ENCODE measurements around the gene NDUFV2.
"Not testable (repeated sequence)": the region's sequence is repeated elsewhere in the genome, so short reads cannot be mapped to it uniquely, and the experiment has no call there.

Gene NDUFV2

DNA sequence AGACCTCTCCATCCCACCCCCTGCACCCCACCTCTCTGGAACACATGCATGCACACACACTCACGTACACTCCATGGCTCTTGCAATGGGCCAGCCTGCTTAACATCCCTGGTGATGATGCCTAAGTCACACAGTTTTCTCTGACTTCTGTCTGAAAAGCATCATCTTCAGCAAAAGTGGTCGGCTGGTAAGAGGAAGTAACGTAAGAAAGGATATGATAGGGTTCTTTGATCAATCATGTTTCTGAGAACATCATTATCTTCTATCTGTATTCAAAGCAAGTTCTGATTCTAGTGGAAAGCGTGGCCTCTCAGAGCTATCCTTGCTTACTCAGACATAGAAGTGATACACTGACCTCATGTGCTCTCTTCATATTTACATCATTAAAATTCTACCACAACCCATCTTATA is 11.4 kb upstream of the NDUFV2 start:
- peak; percentile 84 for DNase-seq (ENCODE audit: low spot score)

DNA sequence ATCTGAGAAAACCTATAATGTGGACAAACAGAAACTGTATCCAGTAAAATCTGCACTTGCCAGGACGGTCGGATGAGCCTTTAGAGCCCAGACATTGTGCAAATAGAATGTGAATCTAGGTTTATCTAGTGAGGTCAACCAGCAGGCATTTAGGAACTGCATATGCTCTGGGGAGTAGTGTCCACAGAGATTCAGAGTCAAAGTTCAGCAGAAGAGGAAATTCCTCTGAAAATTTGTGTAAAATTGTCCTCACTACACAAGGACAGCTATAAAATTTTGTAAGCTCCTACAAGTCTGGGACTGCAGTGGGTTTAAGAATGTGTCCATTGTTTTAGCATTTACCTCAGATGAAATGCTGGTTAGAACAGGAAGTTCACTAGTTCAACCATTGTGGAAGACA is 9.8 kb upstream of the NDUFV2 start:
- DNase-seq (ENCODE audit: low spot score) = no peak

GRCh38 chr18:9093109-9093508 is 9.4 kb upstream of the NDUFV2 start:
- DNase-seq (ENCODE audit: low spot score) = not testable (repeated sequence)

- peak; percentile 68 for DNase-seq (ENCODE audit: low spot score)
Measured at GRCh38 chr18:9094307-9095226, 7.9 kb upstream of the NDUFV2 start.

GRCh38 chr18:9095297-9096006 is 7.0 kb upstream of the NDUFV2 start:
- peak; percentile 66 for DNase-seq (ENCODE audit: low spot score)

GRCh38 chr18:9096007-9096371 is 6.5 kb upstream of the NDUFV2 start:
- DNase-seq (ENCODE audit: low spot score) = no peak

- no peak for DNase-seq (ENCODE audit: low spot score)
Measured at GRCh38 chr18:9096685-9097084, 5.8 kb upstream of the NDUFV2 start.

- DNase-seq (ENCODE audit: low spot score) = no peak
Measured at GRCh38 chr18:9097349-9097748, 5.2 kb upstream of the NDUFV2 start.

DNA sequence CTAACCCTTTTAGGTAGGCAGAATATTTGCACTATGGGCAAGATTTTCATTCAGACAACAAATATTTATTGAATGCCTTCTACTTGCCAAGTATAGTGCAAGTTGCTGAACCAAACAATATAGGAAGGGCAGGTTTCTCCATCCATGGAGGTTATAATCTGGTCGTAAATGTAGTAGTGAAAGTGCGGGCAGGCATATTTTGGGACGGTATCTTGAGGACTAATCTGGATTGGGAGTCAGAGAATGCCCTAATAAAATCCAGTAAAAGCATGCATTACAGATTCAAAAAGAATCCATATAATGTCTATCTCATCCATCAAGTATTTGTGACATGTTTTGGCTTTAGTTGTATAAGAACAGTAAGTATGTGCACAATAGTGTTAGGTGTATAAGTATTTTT is 1.7 kb upstream of the NDUFV2 start:
- no peak for DNase-seq (ENCODE audit: low spot score)

DNA sequence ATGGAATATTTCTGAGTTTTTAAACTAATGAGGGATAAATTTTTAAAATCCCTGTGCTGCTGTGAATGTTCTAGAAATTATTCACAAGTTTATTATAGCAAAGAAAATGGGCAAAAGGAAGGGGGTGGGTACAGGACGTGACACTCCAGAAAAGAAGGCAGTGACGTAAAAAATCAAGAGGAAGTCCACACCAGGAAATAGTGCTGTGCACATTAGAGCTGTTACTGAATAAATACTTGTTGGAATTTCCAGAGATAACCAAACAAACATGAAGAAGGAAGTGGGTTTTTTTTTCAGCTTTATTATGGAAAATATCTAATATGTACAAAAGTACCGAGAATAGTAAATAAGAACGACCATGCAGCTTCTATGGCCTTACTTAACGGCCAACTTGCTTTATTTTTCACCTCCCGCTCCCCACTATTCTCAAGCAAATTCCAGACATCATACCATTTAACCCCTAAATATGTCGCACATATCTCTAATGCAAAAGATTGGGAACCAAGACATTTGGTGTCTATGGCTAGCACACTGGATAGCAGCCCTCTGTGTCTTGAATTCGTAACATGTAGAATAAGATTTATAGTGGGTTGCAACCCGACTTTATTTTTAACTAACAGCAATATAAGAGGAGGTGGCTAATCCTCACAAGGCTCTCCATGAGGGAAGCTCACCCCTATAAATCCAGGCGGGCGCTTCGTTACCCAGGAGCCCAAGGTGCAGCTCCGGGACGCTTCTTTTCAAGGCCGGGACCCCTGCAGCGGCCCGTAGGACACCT is 580 bp upstream of the NDUFV2 start:
- peak; percentile 60 for DNase-seq (ENCODE audit: low spot score)

- peak; percentile 50 for DNase-seq (ENCODE audit: low spot score)
Measured at GRCh38 chr18:9103376-9103873, 926 bp downstream of the NDUFV2 start.

DNA sequence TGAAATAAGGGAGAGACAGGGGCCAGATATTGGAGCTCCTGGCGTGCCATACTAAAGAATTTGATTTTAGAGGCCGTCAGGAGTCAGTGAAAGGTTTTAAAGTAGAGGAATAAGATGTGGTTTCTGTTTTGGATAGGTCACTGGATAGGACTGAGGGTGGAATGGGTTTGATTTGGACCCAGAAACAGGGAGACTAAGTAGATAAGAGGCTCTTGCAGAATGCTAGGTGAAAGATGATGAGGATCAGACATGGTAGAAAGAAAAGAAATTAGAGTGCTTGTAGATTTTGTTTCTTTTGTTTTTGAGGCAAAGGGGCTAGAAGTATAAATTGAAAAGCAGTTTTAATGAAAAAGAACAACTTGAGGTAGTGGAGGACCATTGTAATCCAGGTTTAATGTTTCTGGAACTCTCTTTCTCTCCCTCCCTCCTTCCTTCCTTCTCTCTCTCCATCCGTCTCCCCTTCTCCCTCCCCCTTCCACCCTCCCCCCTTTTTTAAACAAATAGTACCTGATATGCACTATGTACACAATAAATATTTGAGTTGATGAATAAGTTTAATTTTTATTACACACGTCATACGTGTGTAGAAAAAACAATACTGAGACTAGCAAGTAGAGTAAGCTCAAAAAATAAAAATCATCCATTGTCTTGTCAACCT is 1.9 kb downstream of the NDUFV2 start:
- DNase-seq (ENCODE audit: low spot score) = no peak

GRCh38 chr18:9105420-9105819 is 2.9 kb downstream of the NDUFV2 start:
- no peak for DNase-seq (ENCODE audit: low spot score)

DNA sequence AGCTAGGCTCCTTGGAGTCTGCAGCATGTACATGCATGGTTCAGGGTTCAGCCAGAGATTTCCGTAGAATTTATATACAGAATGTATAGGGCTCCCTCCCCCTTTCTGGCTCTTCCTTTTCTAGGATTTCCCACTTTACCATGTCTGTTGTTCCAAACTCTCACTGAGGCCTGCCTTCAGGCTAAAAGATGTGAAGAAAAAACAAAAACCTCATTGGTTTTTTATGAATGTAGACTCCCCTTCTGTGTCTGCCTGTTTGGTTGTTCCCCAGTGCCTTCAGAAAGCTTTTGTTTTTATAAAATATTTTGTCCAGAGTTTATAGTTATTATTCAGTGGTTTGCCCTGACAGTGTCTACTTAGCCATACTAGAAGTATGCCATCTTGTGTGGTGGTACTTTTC is 3.6 kb downstream of the NDUFV2 start:
- DNase-seq (ENCODE audit: low spot score) = no peak

DNA sequence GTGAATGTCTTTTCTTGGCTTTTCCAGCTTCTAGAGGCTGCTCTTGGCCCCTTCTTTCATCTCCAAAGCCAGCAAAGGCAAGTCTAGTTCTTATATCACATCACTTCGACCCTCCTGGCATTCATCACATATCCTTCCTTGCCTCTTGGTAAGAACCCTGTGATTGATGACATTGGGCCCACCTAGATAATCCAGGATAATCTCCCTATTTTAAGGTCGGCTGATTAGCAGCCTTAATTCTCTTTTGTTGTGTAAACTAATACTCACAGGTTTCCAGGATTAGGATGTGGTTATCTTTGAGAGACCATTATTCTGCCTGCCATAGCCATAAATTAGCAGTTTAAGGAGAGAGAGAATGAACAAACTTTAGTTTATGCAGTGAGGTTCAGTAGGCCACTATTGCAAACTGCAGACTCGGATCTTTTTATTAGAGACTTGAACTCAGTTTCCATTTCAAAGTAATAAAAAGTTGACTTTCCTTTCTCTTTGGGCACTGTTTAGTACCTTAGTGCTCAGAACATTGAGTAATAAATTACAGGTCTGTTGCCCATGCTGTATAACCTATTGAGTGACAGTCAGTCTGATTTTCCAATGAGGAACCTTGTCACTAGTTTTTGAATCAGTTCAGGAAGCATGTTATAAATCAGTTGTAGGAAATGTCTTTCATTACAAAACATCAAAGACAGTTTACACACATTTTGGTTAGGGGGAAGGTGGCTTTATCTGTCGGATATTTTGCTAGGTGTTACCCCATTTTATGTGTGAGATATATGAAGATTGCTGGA is 4.5 kb downstream of the NDUFV2 start:
- DNase-seq (ENCODE audit: low spot score) = no peak

DNA sequence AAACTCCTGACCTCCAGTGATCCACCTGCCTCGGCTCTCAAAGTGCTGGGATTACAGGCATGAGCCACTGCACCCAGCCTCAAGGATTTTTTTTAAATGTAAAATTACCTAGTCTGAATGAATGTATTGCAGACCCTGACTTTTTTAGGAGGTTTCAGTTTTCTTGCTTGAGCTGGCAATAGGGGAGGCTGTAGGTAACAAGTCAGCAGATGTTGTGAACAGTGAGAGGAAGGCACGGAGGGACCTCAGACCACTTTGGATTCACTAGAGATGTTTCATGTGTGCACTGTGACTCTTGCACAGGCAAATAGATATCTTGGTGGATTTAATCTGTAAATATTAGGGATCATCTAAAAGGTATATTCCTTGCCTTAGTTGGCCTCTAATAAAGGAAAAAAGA is 6.4 kb downstream of the NDUFV2 start:
- DNase-seq (ENCODE audit: low spot score) = no peak

GRCh38 chr18:9109523-9109922 is 7.0 kb downstream of the NDUFV2 start:
- no peak for DNase-seq (ENCODE audit: low spot score)

GRCh38 chr18:9113468-9114149 is 11.1 kb downstream of the NDUFV2 start:
- no peak for DNase-seq (ENCODE audit: low spot score)

GRCh38 chr18:9115984-9116383 is 13.5 kb downstream of the NDUFV2 start:
- DNase-seq (ENCODE audit: low spot score) = peak; percentile 42

Measured in CD4-positive, alpha-beta T cell treated with Interleukin-2 at 100 ng/mL for 4 hours (primary cell).